ENCODE measurements around the gene CCDC192.

GRCh38 chr5:127942246-127943060 is 239.3 kb downstream of the CCDC192 start:
- TF ChIP-seq REST (IDR thresholded peaks at IDR 0.05): no peak
- no peak for TF ChIP-seq CBX8 (IDR thresholded peaks at IDR 0.05)
